Mammary epithelial cell (primary cell): Measurements from ENCODE around the gene TMEM208.

ENCODE experiments used
- CTCF ChIP-seq, 2 donors: IDR thresholded peaks in 1 of 2; conservative IDR thresholded peaks in 1 of 2; 2 replicates each; pipeline ENCODE4 v1.5.1; 2011 to 2012; ENCODE audit warnings: inconsistent platforms in 2 of 2, low read length in 2 of 2, mild to moderate bottlenecking in 2 of 2, control low read depth in 1 of 2, low read depth in 1 of 2; ENCODE audit not compliant: insufficient read depth in 1 of 2; ENCODE audit errors: extremely low read depth in 1 of 2
- EZH2 ChIP-seq: IDR thresholded peaks from 2 replicates; pipeline ENCODE4 v1.6.1; 2012; ENCODE audit warnings: low read length, inconsistent platforms, borderline replicate concordance

GRCh38 chr16:67270931-67271338 is 44.0 kb downstream of the TMEM208 start:
- TF ChIP-seq CTCF (conservative IDR thresholded peaks at IDR 0.05 in 1 of 2, IDR thresholded peaks at IDR 0.05 in 1 of 2; ENCODE audit: extremely low read depth in 1 of 2, insufficient read depth in 1 of 2, low read depth in 1 of 2, low read length in 2 of 2): no peak
- no peak for TF ChIP-seq EZH2
